IMR-90 (cell line): ENCODE data around the gene CLRN1. TPM values are rescaled to one million over a fixed set of nuclear protein-coding genes. Genes with fewer than 3 reads are reported as not detected.

ENCODE experiments used
- ATAC-seq: fragments of 200-7000 bp; cut with Tn5 transposase; 2 replicates; pipeline ENCODE4 v1.9.1; 2020; ENCODE audit warnings: low read depth, mild to moderate bottlenecking, moderate library complexity
- BruUV-seq: library from RNA; stranded (reverse); fragments of 400-500 nt; replicated peaks from 2 replicates; lab custom pipeline; 2021; lab: Mats Ljungman, UMichigan
- CTCF ChIA-PET: fragments of 300-600 bp; formaldehyde crosslinking; extraction: SDS; loops from one replicate; lab custom pipeline; 2021; ENCODE audit warnings: antibody characterized with exemption; lab: Yijun Ruan, JAX
- POLR2A ChIA-PET: fragments of 300-600 bp; sonication (Branson Sonifier 250); formaldehyde crosslinking; loops from one replicate; lab custom pipeline; 2022; ENCODE audit warnings: antibody characterized with exemption; ENCODE audit not compliant: unreplicated experiment; lab: Charles Lee
- DNase-seq: peaks from one replicate; pipeline ENCODE4 v3.0.0; 2013
- H2AFZ ChIP-seq: replicated peaks from 2 replicates; pipeline ENCODE3; 2013; ENCODE audit warnings: low read length, mild to moderate bottlenecking; ENCODE audit not compliant: poor library complexity
- H2AK5ac ChIP-seq: 2 replicates; pipeline ENCODE4 v1.6.1; 2013; ENCODE audit warnings: low read depth, low read length, inconsistent platforms
- H2AK9ac ChIP-seq: replicated peaks from 2 replicates; pipeline ENCODE3; 2013; ENCODE audit warnings: mild to moderate bottlenecking, low read depth, low read length, moderate library complexity; ENCODE audit not compliant: poor library complexity
- H2BK120ac ChIP-seq: 2 replicates; pipeline ENCODE4 v1.6.1; 2013; ENCODE audit warnings: low read depth, low read length, inconsistent platforms
- H2BK15ac ChIP-seq: 3 replicates; pipeline ENCODE4 v1.6.1; 2013; ENCODE audit warnings: low read depth, low read length, inconsistent platforms
- H2BK20ac ChIP-seq: 2 replicates; pipeline ENCODE4 v1.6.1; 2013; ENCODE audit warnings: low read depth, mild to moderate bottlenecking, inconsistent platforms, low read length, moderate library complexity
- H2BK5ac ChIP-seq: 2 replicates; pipeline ENCODE4 v1.6.1; 2013; ENCODE audit warnings: mild to moderate bottlenecking, low read depth, low read length, inconsistent platforms; ENCODE audit not compliant: poor library complexity, severe bottlenecking
- H3K14ac ChIP-seq: replicated peaks from 2 replicates; pipeline ENCODE4 v1.6.1; 2013; ENCODE audit warnings: low read depth, low read length, inconsistent platforms
- H3K18ac ChIP-seq: 2 replicates; pipeline ENCODE4 v1.6.1; 2013; ENCODE audit warnings: low read depth, low read length, control low read depth
- H3K23ac ChIP-seq: 2 replicates; pipeline ENCODE4 v1.6.1; 2013; ENCODE audit warnings: low read depth, low read length, inconsistent platforms
- H3K27ac ChIP-seq: 2 replicates; pipeline ENCODE4 v1.5.1; 2013; ENCODE audit warnings: mild to moderate bottlenecking, control low read depth, low read length; ENCODE audit not compliant: insufficient read depth
- H3K27me3 ChIP-seq: 2 replicates; pipeline ENCODE4 v1.6.1; 2013; ENCODE audit warnings: low read length; ENCODE audit not compliant: control insufficient read depth, insufficient read depth
- H3K36me3 ChIP-seq: 2 replicates; pipeline ENCODE4 v1.6.1; 2013; ENCODE audit warnings: low read length, mixed read lengths; ENCODE audit not compliant: control insufficient read depth, insufficient read depth
- H3K4ac ChIP-seq: 2 replicates; pipeline ENCODE4 v1.6.1; 2013; ENCODE audit warnings: low read depth, low read length, inconsistent platforms
- H3K4me1 ChIP-seq: 2 replicates; pipeline ENCODE4 v1.6.1; 2013; ENCODE audit warnings: low read length, mixed read lengths; ENCODE audit not compliant: control insufficient read depth, insufficient read depth
- H3K4me2 ChIP-seq: 2 replicates; pipeline ENCODE4 v1.6.1; 2013; ENCODE audit warnings: low read depth, mild to moderate bottlenecking, control low read depth, low read length, moderate library complexity
- H3K4me3 ChIP-seq: 2 replicates; pipeline ENCODE4 v1.5.1; 2013; ENCODE audit warnings: low read depth, mild to moderate bottlenecking, control low read depth, low read length, moderate library complexity; ENCODE audit not compliant: insufficient read depth
- H3K56ac ChIP-seq: 2 replicates; pipeline ENCODE4 v1.6.1; 2013; ENCODE audit warnings: low read length, inconsistent platforms; ENCODE audit not compliant: insufficient read depth; ENCODE audit errors: extremely low read depth
- H3K79me1 ChIP-seq, 2 experiments: 2 replicates each; pipeline ENCODE4 v1.6.1; 2013; ENCODE audit warnings: low read length in 2 of 2, inconsistent platforms in 1 of 2, low read depth in 1 of 2
- H3K9ac ChIP-seq: 2 replicates; pipeline ENCODE4 v1.6.1; 2013; ENCODE audit warnings: low read depth, low read length, control low read depth
- H3K9me1 ChIP-seq: 2 replicates; pipeline ENCODE4 v1.6.1; 2013; ENCODE audit warnings: low read length, inconsistent platforms; ENCODE audit not compliant: insufficient read depth
- H3K9me3 ChIP-seq: 2 replicates; pipeline ENCODE4 v1.6.1; 2013; ENCODE audit warnings: low read length; ENCODE audit not compliant: control insufficient read depth, insufficient read depth
- H4K20me1 ChIP-seq: 2 replicates; pipeline ENCODE4 v1.6.1; 2013; ENCODE audit warnings: low read length, inconsistent platforms; ENCODE audit not compliant: insufficient read depth
- H4K5ac ChIP-seq: 2 replicates; pipeline ENCODE4 v1.6.1; 2013; ENCODE audit warnings: mild to moderate bottlenecking, low read depth, low read length, control low read depth
- H4K8ac ChIP-seq, 2 experiments: 2 replicates each; pipeline ENCODE4 v1.6.1; 2013; ENCODE audit warnings: low read depth in 2 of 2, low read length in 2 of 2, control low read depth in 1 of 2, inconsistent platforms in 1 of 2
- H4K91ac ChIP-seq: 2 replicates; pipeline ENCODE4 v1.6.1; 2013; ENCODE audit warnings: low read depth, low read length, inconsistent platforms; ENCODE audit not compliant: insufficient read depth
- ELK1 ChIP-seq: fragments of 150-350 bp; IDR thresholded peaks from 2 replicates; pipeline ENCODE4 v1.6.1; 2016; ENCODE audit warnings: low read depth, mild to moderate bottlenecking, low read length, moderate library complexity, borderline replicate concordance
- NFE2L2 ChIP-seq: fragments of 150-350 bp; IDR thresholded peaks from 2 replicates; pipeline ENCODE4 v1.6.1; 2016; ENCODE audit warnings: low read depth, mild to moderate bottlenecking, low read length
- POLR2A ChIP-seq: IDR thresholded peaks from 2 replicates; pipeline ENCODE4 v1.6.1; 2012; ENCODE audit warnings: mild to moderate bottlenecking, low read depth, low read length
- WGBS, 2 experiments: methylation state at CpG; one replicate each; pipeline versions ENCODE4 v1.1.5 to v1.1.7; 2013; ENCODE audit warnings: missing lambda C conversion rate in 2 of 2; ENCODE audit not compliant: insufficient read length in 1 of 2; ENCODE audit errors: extremely low coverage in 2 of 2; 5-methylcytosine and 5-hydroxymethylcytosine counted together
- dilution Hi-C: fragments of 300-500 bp; cut with HindIII; formaldehyde crosslinking; loops from one replicate; pipeline ENCODE4 v1.14.3; 2018; ENCODE audit warnings: low sequenced_read_pairs; ENCODE audit not compliant: unreplicated experiment
- in situ Hi-C: fragments of 300-500 bp; cut with MboI; formaldehyde crosslinking; loops from 3 replicates; pipeline ENCODE4 v1.14.3; 2019; ENCODE audit warnings: low sequenced_read_pairs, inconsistent platforms, mixed read lengths
- intact Hi-C: fragments of 100-400 bp; cut with micrococcal nuclease; formaldehyde crosslinking; loops from 2 replicates; pipeline ENCODE4 v1.10.0; 2022
- polyA plus RNA-seq, 3 experiments: library from polyadenylated mRNA; depleted of rRNA; stranded (reverse); fragments of >200 nt; gene quantifications; 2 replicates each; pipeline ENCODE4 v1.2.3, GENCODE V29; 2012; ENCODE audit warnings: low replicate concordance in 1 of 3
- total RNA-seq: library from RNA; depleted of rRNA; stranded (reverse); fragments of >200 nt; gene quantifications from 2 replicates; pipeline ENCODE4 v1.2.3, GENCODE V29; 2012

CLRN1 gene
- total and polyA plus RNA-seq, 2 of the 4 experiments (the other 2 are of a cell fraction) = not detected

DNA sequence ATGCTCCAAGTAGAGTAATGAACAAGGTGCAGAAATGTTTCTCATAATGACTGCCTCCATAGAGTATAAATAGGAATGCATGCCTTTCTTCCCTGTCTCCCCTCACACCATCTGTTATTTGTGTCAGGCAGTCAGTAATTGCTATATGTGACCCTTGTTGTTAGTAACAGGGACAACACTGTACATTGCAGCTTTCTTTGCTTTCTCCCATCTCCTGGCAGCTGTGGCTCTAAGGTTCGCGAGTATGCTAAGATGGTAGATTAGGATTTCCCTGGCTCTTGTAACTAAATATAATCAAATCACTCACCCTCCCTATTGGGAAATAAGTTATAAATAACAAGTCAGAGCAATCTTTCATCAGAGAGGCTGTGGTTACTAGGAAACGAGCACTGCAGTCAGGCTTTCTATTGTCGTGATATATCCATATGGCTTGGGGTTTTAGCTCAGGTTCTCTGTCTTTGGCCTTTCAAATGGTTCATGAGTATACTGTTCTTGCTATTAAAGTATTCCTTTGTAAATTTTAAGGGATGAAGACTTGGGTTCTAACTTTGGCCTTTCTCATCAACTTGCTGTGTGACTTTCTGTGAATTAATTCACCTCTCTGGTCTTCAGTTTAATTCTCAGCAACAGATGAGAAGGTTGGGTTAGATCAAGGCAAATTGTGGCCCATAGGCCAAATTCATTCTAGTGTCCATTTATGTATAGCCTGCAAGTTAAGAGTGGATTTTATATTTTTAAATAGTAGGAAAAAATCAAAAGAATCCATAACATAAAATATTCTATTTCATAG, 59.2 kb downstream of the CLRN1 start:
- H3K9me1 ChIP-seq = peaks cover 3% of the 10 kb centered on the region; the same call in 1 of the 2 replicates
- H3K27ac ChIP-seq = no peak overlapping the region
- no peak for ATAC-seq
- no peaks in the 10 kb centered on the region for H3K36me3 ChIP-seq
- DNase-seq = no peak
- H3K4ac ChIP-seq = no peak overlapping the region
- in situ Hi-C loops = loop anchor here (25.0 kb wide), 1 partner anchor 224 kb away; no protein-coding TSS in a partner anchor
- TF ChIP-seq POLR2A = no peak
- TF ChIP-seq ELK1 = no peak
- no peak for TF ChIP-seq NFE2L2
- no peak overlapping the region for H2AFZ ChIP-seq
- H3K4me1 ChIP-seq = no peaks in the 10 kb centered on the region
- dilution Hi-C loops = no loop called here
- H3K4me3 ChIP-seq = no peak overlapping the region
- intact Hi-C loops = no loop called here
- no TSS peak for BruUV-seq
- H4K5ac ChIP-seq = no peak overlapping the region
- H2AK5ac ChIP-seq = no peak overlapping the region
- no peak overlapping the region for H4K91ac ChIP-seq
- H2BK5ac ChIP-seq = no peak overlapping the region
- no peak overlapping the region for H3K9ac ChIP-seq
- H2BK15ac ChIP-seq = no peak overlapping the region
- H3K9me3 ChIP-seq = no peaks in the 10 kb centered on the region
- no peak overlapping the region for H3K18ac ChIP-seq
- H2BK120ac ChIP-seq = no peak overlapping the region
- peaks cover 16% of the 10 kb centered on the region for H3K27me3 ChIP-seq
- H2AK9ac ChIP-seq = no peak overlapping the region
- no peak overlapping the region for H3K56ac ChIP-seq
- no peaks in the 10 kb centered on the region for H4K20me1 ChIP-seq
- POLR2A ChIA-PET = interaction anchor here (0.6 kb wide), 1 partner anchor 12 kb away, joined by 11 read pairs; no protein-coding TSS in a partner anchor
- H4K8ac ChIP-seq = no peak overlapping the region
- CTCF ChIA-PET = interaction anchor here (1.1 kb wide), 1 partner anchor 20 kb away, joined by 3 read pairs; no protein-coding TSS in a partner anchor
- H2BK20ac ChIP-seq = no peak overlapping the region
- no peak overlapping the region for H3K14ac ChIP-seq
- no peak overlapping the region for H3K23ac ChIP-seq
- WGBS, 2 experiments = no CpG with 5 or more reads among the region's 4 CpGs
- H3K4me2 ChIP-seq = no peak overlapping the region
- H3K79me1 ChIP-seq = no peaks in the 10 kb centered on the region
